H1 (cell line): ENCODE measurements around the gene TFDP1. TPM values are rescaled to one million over a fixed set of nuclear protein-coding genes. Genes with fewer than 3 reads are reported as not detected.
A peak's percentile ranks its signal among the peaks of the same experiment; 100 is the strongest.

ENCODE experiments used
- BACH1 ChIP-seq: IDR thresholded peaks from 2 replicates; pipeline ENCODE4 v1.6.1; 2012; ENCODE audit warnings: low read length, improper control_type of control experiment
- CHD1 ChIP-seq: IDR thresholded peaks from 2 replicates; pipeline ENCODE4 v1.6.1; 2012; ENCODE audit warnings: low read depth, low read length, improper control_type of control experiment
- CREB1 ChIP-seq: IDR thresholded peaks from 2 replicates; pipeline ENCODE4 v1.6.1; 2012; ENCODE audit warnings: inconsistent platforms
- E2F6 ChIP-seq: IDR thresholded peaks from 2 replicates; pipeline ENCODE4 v1.6.1; 2012; ENCODE audit warnings: inconsistent platforms
- EZH2 ChIP-seq: fragments of 200-600 bp; sonication (generic); IDR thresholded peaks from 2 replicates; pipeline ENCODE4 v1.7.1; 2012; ENCODE audit warnings: low read depth, mild to moderate bottlenecking, moderate library complexity, low read length, inconsistent platforms; ENCODE audit not compliant: severe bottlenecking
- JUND ChIP-seq: IDR thresholded peaks from 2 replicates; pipeline ENCODE4 v1.6.1; 2011; ENCODE audit warnings: mild to moderate bottlenecking, improper control_type of control experiment, low read length
- KDM1A ChIP-seq: fragments of 200-600, 300-600 bp; sonication (generic); IDR thresholded peaks from 2 replicates; pipeline ENCODE4 v1.7.1; 2016; ENCODE audit warnings: mild to moderate bottlenecking, low read length, borderline replicate concordance
- KDM4A ChIP-seq: IDR thresholded peaks from one replicate; pipeline ENCODE4 v1.7.1; 2012; ENCODE audit warnings: low read depth, mild to moderate bottlenecking, moderate library complexity, low read length, inconsistent platforms; ENCODE audit not compliant: severe bottlenecking
- KDM5A ChIP-seq: fragments of 200-600 bp; IDR thresholded peaks from 2 replicates; pipeline ENCODE4 v1.7.1; 2012; ENCODE audit warnings: mild to moderate bottlenecking, low read length, inconsistent platforms, mixed read lengths
- MAX ChIP-seq: IDR thresholded peaks from 2 replicates; pipeline ENCODE4 v1.6.1; 2012; ENCODE audit warnings: inconsistent platforms
- PHF8 ChIP-seq: fragments of 200-600 bp; sonication (generic); conservative IDR thresholded peaks from 2 replicates; pipeline ENCODE4 v1.7.1; 2012; ENCODE audit warnings: low read depth, mild to moderate bottlenecking, inconsistent platforms, low read length, moderate library complexity
- SP1 ChIP-seq: IDR thresholded peaks from 2 replicates; pipeline ENCODE4 v1.6.1; 2011; ENCODE audit warnings: low read depth, low read length
- polyA plus RNA-seq, 7 experiments: library from polyadenylated mRNA; depleted of rRNA in 3 of 7; stranded (reverse) in 5 of 7; unstranded in 2 of 7; fragments of >200 nt in 5 of 7; fragments of 200-250 nt in 2 of 7; gene quantifications; 1 replicate in 5 of 7; 2 replicates in 1 of 7; 4 replicates in 1 of 7; pipeline versions ENCODE4 v1.2.1 to v1.2.3, GENCODE V29; 2011 to 2013; ENCODE audit warnings: missing spikeins in 2 of 7, mixed read lengths in 2 of 7
- total RNA-seq: library from RNA; stranded (reverse); fragmentation: NEBNext Ultra II Directional; extraction: Animal tissue kit (Norgen Biotek cat#: 25700); gene quantifications from 2 replicates; pipeline ENCODE4 v1.2.1, GENCODE V29; 2021

TFDP1 gene
- total and polyA plus RNA-seq, 2 of the 8 experiments (the other 6 are each of a cell fraction or from before 2014, with no cell fraction given): 43.6 to 81.9 TPM

- TF ChIP-seq EZH2: no peak
- peak; percentile 72; the same call in 1 of the 2 replicates for TF ChIP-seq CREB1
- peak; percentile 99 for TF ChIP-seq KDM1A
- TF ChIP-seq SP1: no peak
- TF ChIP-seq KDM4A: peak; percentile 34
- TF ChIP-seq CHD1: no peak
- peak; percentile 42 for TF ChIP-seq PHF8
- no peak for TF ChIP-seq KDM5A
- TF ChIP-seq BACH1: peak; percentile 69; the same call in 1 of the 2 replicates
- peak; percentile 54; the same call in 1 of the 2 replicates for TF ChIP-seq E2F6
- peak; percentile 60; the same call in 1 of the 2 replicates for TF ChIP-seq MAX
- TF ChIP-seq JUND: no peak
These were observed at the start of gene TFDP1 (continued) for GRCh38 chr13:113584205-113584869.
